ENCODE results near the gene MOB1B. TPM values are rescaled to one million over a fixed set of nuclear protein-coding genes. Genes with fewer than 3 reads are reported as not detected.
A peak's percentile ranks its signal among the peaks of the same experiment; 100 is the strongest.
"Not testable (repeated sequence)": the region's sequence is repeated elsewhere in the genome, so short reads cannot be mapped to it uniquely, and the experiment has no call there.

Gene MOB1B
- total RNA-seq, 1 donor from 2014 or later: 48.2 TPM

DNA sequence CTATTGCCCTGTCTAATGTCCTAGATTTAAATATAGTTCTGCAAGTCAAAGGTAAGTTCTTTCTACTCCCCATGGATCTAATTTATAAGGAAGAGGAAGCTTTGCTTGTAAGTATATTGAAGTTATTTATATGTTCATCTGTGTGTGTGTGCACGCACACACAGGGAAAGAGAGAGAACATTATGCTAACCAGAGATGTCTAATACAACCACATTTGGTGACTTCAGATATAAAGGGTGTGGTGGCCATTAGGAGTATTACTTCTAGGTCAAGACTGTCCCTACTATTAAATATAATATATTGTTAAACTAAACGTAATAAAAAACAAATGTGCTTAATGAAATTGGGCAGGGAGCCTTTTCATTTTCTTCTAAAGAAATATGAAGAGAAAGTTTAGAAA lies 95.4 kb downstream of the MOB1B start:
- peaks cover 10% of the 10 kb centered on the region for H3K9me3 Mint-ChIP-seq
- H3K36me3 Mint-ChIP-seq: peaks cover 51% of the 10 kb centered on the region

DNA sequence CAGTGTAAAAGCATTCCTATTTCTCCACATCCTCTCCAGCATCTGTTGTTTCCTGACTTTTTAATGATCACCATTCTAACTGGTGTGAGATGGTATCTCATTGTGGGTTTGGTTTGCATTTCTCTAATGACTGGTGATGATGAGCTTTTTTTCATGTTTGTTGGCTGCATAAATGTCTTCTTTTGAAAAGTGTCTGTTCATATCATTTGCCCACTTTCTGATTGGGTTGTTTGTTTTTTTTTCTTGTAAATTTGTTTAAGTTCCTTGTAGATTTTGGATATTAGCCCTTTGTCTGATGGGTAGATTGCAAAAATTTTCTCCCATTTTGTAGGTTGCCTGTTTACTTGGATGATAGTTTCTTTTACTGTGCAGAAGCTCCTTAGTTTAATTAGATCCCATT lies 97.5 kb downstream of the MOB1B start:
- peaks cover 55% of the 10 kb centered on the region for H3K36me3 Mint-ChIP-seq
- peaks cover 35% of the 10 kb centered on the region for H3K4me1 Mint-ChIP-seq (ENCODE audit: unreplicated experiment)
- DNase-seq (ENCODE audit: extremely low spot score, unreplicated experiment); H3K4me3 Mint-ChIP-seq; H3K27ac Mint-ChIP-seq; H3K27me3 Mint-ChIP-seq: not testable (repeated sequence)
- H3K9me3 Mint-ChIP-seq: peaks cover 15% of the 10 kb centered on the region

More for the DNA sequence above, 95.4 kb downstream of the MOB1B start:
- peak overlapping the region; percentile 64 for H3K4me3 Mint-ChIP-seq
- TF ChIP-seq, protein P1, sequence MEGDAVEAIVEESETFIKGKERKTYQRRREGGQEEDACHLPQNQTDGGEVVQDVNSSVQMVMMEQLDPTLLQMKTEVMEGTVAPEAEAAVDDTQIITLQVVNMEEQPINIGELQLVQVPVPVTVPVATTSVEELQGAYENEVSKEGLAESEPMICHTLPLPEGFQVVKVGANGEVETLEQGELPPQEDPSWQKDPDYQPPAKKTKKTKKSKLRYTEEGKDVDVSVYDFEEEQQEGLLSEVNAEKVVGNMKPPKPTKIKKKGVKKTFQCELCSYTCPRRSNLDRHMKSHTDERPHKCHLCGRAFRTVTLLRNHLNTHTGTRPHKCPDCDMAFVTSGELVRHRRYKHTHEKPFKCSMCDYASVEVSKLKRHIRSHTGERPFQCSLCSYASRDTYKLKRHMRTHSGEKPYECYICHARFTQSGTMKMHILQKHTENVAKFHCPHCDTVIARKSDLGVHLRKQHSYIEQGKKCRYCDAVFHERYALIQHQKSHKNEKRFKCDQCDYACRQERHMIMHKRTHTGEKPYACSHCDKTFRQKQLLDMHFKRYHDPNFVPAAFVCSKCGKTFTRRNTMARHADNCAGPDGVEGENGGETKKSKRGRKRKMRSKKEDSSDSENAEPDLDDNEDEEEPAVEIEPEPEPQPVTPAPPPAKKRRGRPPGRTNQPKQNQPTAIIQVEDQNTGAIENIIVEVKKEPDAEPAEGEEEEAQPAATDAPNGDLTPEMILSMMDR (conservative IDR thresholded peaks at IDR 0.05): peak; percentile 43
- DNase-seq (ENCODE audit: extremely low spot score, unreplicated experiment): no peak
- H3K27me3 Mint-ChIP-seq: no peaks in the 10 kb centered on the region
- H3K4me1 Mint-ChIP-seq (ENCODE audit: unreplicated experiment): peaks cover 29% of the 10 kb centered on the region
- no peak overlapping the region for H3K27ac Mint-ChIP-seq

DNA sequence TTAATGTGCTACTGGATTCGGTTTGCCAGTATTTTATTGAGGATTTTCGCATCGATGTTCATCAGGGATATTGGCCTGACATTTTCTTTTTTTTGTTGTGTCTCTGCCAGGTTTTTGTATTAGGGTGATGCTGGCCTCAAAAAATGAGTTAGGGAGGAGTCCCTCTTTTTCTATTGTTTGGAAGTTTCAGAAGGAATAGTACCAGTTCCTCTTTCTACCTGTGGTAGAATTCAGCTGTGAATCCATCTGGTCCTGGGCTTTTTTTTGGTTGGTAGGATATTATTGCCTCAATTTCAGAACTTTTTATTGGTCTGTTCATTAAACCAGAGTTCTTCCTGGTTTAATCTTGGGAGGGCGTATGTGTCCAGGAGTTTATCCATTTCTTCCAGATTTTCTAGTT lies 99.2 kb downstream of the MOB1B start:
- H3K4me3 Mint-ChIP-seq; DNase-seq (ENCODE audit: extremely low spot score, unreplicated experiment); H3K27me3 Mint-ChIP-seq; H3K27ac Mint-ChIP-seq: not testable (repeated sequence)
- peaks cover 15% of the 10 kb centered on the region for H3K9me3 Mint-ChIP-seq
- H3K36me3 Mint-ChIP-seq: peaks cover 55% of the 10 kb centered on the region
- H3K4me1 Mint-ChIP-seq (ENCODE audit: unreplicated experiment): peaks cover 24% of the 10 kb centered on the region

DNA sequence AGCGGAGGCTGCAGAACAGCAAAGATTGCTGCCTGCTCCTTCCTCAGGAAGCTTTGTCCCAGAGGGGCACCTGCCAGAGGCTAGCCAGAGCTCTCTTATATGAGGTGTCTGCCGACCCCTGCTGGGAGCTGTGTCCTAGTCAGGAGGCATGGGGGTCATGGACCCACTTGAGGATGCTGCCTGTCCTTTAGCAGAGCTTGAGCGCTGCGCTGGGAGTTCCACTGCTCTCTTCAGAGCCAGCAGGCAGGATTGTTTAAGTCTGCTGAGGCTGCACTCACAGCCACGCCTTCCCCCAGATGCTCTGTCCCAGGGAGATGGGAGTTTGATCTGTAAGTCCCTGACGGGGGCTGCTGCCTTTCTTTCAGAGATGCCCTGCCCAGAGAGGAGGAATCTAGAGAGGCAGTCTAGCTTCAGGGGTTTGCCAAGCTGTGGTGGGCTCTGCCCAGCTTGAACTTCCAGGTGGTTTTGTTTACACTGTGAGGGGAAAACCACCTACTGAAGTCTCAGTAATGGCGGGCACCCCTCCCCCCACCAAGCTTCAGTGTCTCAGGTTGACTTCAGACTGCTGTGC lies 102.2 kb downstream of the MOB1B start:
- Mint-ChIP-seq H3K36me3 (peaks cover 49% of the 10 kb centered on the region), H3K4me3 (no peak overlapping the region), H3K27me3 (no peaks in the 10 kb centered on the region), H3K27ac (no peak overlapping the region), H3K9me3 (peaks cover 15% of the 10 kb centered on the region), H3K4me1 (ENCODE audit: unreplicated experiment) (peaks cover 12% of the 10 kb centered on the region)
- no peak for DNase-seq (ENCODE audit: extremely low spot score, unreplicated experiment)
- TF ChIP-seq, protein P1 (conservative IDR thresholded peaks at IDR 0.05): no peak

DNA sequence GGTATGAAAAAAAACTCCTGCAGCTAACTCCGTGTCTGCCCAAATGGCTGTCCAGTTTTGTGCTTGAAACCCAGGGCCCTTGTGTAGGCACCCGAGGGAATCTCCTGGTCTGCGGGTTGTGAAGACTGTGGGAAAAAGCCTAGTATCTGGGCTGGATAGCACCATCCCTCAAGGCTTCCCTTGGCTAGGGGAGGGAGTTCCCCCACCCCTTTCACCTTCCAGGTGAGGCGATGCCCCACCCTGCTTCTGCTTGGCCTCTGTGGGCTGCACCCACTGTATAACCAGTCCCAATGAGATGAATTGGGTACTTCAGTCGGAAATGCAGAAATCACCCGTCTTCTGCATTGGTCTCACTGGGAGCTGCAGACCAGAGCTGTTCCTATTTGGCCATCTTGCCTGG lies 102.9 kb downstream of the MOB1B start:
- H3K36me3 Mint-ChIP-seq: peaks cover 43% of the 10 kb centered on the region
- H3K27ac Mint-ChIP-seq; H3K27me3 Mint-ChIP-seq; H3K4me3 Mint-ChIP-seq; DNase-seq (ENCODE audit: extremely low spot score, unreplicated experiment): not testable (repeated sequence)
- peaks cover 15% of the 10 kb centered on the region for H3K9me3 Mint-ChIP-seq
- H3K4me1 Mint-ChIP-seq (ENCODE audit: unreplicated experiment): peaks cover 12% of the 10 kb centered on the region

DNA sequence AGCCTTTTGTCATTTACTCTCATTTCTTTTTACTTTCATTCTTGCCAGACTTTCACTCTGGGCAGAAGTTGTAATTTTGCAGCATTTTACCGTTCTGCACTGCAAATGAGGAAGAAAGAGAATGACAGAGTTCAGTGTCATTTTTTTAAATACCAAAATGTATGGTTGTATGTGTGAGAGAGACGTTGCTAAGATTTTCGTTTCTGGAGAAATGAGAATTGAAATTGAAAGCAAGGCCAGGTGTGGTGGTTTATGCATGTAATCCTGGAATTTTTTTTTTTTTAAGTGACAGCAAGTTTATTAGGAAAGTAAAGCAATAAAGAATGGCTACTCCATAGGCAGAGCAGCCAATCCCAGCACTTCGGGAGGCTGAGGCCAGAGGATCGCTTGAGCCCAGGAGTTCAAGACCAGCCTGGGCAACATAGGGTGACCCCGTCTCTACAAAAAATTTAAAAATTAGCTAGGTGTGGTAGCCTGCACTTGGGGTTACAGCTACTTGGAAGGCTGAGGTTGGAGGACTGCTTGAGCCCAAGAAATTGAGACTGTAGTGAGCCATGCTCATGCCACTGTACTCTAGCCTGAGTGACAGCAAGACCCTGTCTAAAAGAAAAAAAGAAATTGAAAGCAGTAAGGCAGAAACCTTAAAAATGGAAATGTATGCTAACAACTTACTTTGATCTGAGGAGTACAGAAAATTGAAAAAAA lies 104.2 kb downstream of the MOB1B start:
- TF ChIP-seq, protein P1 (conservative IDR thresholded peaks at IDR 0.05): no peak
- peaks cover 30% of the 10 kb centered on the region for H3K36me3 Mint-ChIP-seq

DNA sequence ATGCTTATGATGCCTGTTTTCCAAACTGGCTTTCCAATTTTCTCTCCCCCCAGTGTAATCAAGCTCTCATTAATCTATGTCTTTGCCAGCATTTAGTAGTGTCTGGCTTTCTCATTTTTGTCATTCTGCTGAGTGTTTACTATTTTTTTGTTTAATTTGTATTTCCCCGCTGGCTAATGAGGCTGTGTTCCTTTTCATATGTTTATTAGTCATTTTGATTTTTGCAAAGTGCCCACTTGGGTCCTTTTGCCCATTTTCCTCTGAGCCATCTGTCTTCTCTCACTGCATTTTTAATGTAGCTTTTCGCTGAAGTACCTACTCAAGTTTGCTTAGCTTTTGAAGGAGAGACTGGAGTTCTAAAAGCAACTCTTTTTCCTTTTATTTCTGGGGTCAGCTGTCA lies 106.0 kb downstream of the MOB1B start:
- Mint-ChIP-seq H3K27ac (no peak overlapping the region), H3K4me3 (no peak overlapping the region), H3K27me3 (no peaks in the 10 kb centered on the region), H3K9me3 (peaks cover 4% of the 10 kb centered on the region), H3K36me3 (peaks cover 20% of the 10 kb centered on the region), H3K4me1 (ENCODE audit: unreplicated experiment) (peaks cover 12% of the 10 kb centered on the region)
- no peak for DNase-seq (ENCODE audit: extremely low spot score, unreplicated experiment)
- TF ChIP-seq, protein P1 (conservative IDR thresholded peaks at IDR 0.05): no peak

More for the DNA sequence above, 104.2 kb downstream of the MOB1B start:
- Mint-ChIP-seq H3K4me1 (ENCODE audit: unreplicated experiment) (peaks cover 12% of the 10 kb centered on the region), H3K4me3 (no peak overlapping the region), H3K27ac (no peak overlapping the region), H3K9me3 (peaks cover 9% of the 10 kb centered on the region), H3K27me3 (no peaks in the 10 kb centered on the region)
- DNase-seq (ENCODE audit: extremely low spot score, unreplicated experiment): no peak

All from type B pancreatic cell (in vitro differentiated cells).